ENCODE results near the gene IFT20.

Gene IFT20

GRCh38 chr17:28282596-28282995 is 52.7 kb downstream of the IFT20 start:
- TF ChIP-seq GATA3 (IDR thresholded peaks at IDR 0.05; ENCODE audit: low read depth, low read length) (no peak), GATA2 (IDR thresholded peaks at IDR 0.05; ENCODE audit: low read depth, low read length) (no peak)

DNA sequence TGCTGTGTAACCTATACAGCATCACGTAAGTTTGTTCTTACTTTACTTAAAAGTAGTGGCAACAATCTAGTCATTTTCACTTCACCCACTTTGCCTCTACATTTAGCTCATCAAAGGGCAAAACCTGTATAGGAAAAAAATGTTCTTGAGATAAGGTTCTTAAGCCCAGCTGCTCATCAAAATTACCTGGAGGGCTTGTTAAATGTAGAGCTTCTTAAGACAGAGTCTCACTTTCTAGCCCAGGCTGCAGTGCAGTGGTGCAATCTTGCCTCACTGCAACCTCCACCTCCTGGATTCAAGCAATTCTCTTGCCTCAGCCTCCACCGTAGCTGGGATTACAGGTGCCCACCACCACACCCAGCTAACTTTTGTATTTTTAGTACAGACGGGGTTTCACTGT is 54.4 kb downstream of the IFT20 start:
- TF ChIP-seq GATA2 (IDR thresholded peaks at IDR 0.05; ENCODE audit: low read depth, low read length) (no peak), GATA3 (IDR thresholded peaks at IDR 0.05; ENCODE audit: low read depth, low read length) (no peak)

DNA sequence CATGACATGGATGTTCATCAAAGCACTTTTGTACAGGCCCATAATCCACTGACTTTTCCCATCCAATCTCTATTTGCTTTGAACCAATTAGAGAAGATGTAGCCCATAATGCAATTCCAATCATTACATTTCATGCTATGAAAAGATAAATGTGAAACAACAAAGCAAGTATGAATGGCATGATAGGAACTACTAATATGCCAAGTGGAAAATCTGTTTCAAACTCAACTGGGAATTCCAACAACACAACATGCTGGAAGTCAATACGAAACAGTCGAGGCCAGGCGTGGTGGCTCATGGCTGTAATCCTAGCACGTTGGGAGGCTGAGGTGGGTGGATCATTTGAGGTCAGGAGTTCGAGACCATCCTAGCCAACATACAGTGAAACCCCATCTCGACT is 55.9 kb downstream of the IFT20 start:
- TF ChIP-seq GATA2 (IDR thresholded peaks at IDR 0.05; ENCODE audit: low read depth, low read length) (no peak), GATA3 (IDR thresholded peaks at IDR 0.05; ENCODE audit: low read depth, low read length) (no peak)

Data from SH-SY5Y (cell line).